ENCODE measurements around the gene MRPS7. TPM values are rescaled to one million over a fixed set of nuclear protein-coding genes. Genes with fewer than 3 reads are reported as not detected.

The MRPS7 gene
- total RNA-seq: 100 to 1,000 TPM in 1 of 8 experiments, 10 to 100 TPM in 7; 48.2 to 108 (median 78.7) TPM

GRCh38 chr17:75261336-75262111 is at the start of gene MRPS7, which contains the start of gene GGA3:
Gene MRPS7, plus strand, starts transcription at chr17:75261879. Its CDS starts 22 bp downstream, at chr17:75261901.
Gene GGA3, minus strand, starts transcription at chr17:75261606. Its CDS starts 19 bp downstream, at chr17:75261587.
- Histone ChIP-seq H3K27ac (peak within 1 kb of the TSS; percentile 100), H3K4me1 (replicated peaks in 1 of 2) (peaks cover 11 to 12% of the 10 kb centered on the region in 2 donors), H3K4me3 (peak within 1 kb of the TSS; percentile 80 to 97 (median 91))
- ATAC-seq (replicated peaks in 6 of 8): peak; percentile 88 to 98 (median 97)
- in situ Hi-C loops (cut with MboI; ENCODE audit: low pct_unique_long_range_greater_than_20kb in 2 of 9, low sequenced_read_pairs in 9 of 9, unreplicated experiment in 9 of 9): no loop called here
- 0 to 7% (median 0%) methylated on average over 2 to 10 of the region's 69 CpGs; no CpG with 5 or more reads in 3 of the 10 experiments for WGBS, 10 experiments

GRCh38 chr17:75218131-75218530 is 43.5 kb upstream of the MRPS7 start:
- no peak overlapping the region for H3K4me3 ChIP-seq
- no peaks in the 10 kb centered on the region for H3K4me1 ChIP-seq (replicated peaks in 1 of 2)
- no peak overlapping the region for H3K27ac ChIP-seq
- in situ Hi-C loops (cut with MboI; ENCODE audit: low pct_unique_long_range_greater_than_20kb in 2 of 9, low sequenced_read_pairs in 9 of 9, unreplicated experiment in 9 of 9): no loop called here
- 48 to 100% (median 87%) methylated on average over 1 to 6 of the region's 6 CpGs; no CpG with 5 or more reads in 1 of the 10 experiments for WGBS, 10 experiments
- ATAC-seq (replicated peaks in 6 of 8): no peak

- 100% methylated on average over 1 to 2 of the region's 3 CpGs; no CpG with 5 or more reads in 8 of the 10 experiments for WGBS, 10 experiments
- in situ Hi-C loops (cut with MboI; ENCODE audit: low pct_unique_long_range_greater_than_20kb in 2 of 9, low sequenced_read_pairs in 9 of 9, unreplicated experiment in 9 of 9): no loop called here
- Histone ChIP-seq H3K4me3 (no peak overlapping the region), H3K4me1 (replicated peaks in 1 of 2) (no peaks in the 10 kb centered on the region), H3K27ac (no peak overlapping the region)
- no peak for ATAC-seq (replicated peaks in 6 of 8)
Measured at GRCh38 chr17:75219815-75220214, 41.9 kb upstream of the MRPS7 start.

GRCh38 chr17:75225016-75225415 is 36.7 kb upstream of the MRPS7 start:
- peak in 2 of 8 experiments; percentile 51 to 83 for ATAC-seq (replicated peaks in 6 of 8)
- no peaks in the 10 kb centered on the region for H3K4me1 ChIP-seq (replicated peaks in 1 of 2)
- H3K4me3 ChIP-seq: no peak overlapping the region
- in situ Hi-C loops (cut with MboI; ENCODE audit: low pct_unique_long_range_greater_than_20kb in 2 of 9, low sequenced_read_pairs in 9 of 9, unreplicated experiment in 9 of 9): no loop called here
- 27 to 100% (median 77%) methylated on average over 2 to 7 of the region's 14 CpGs; no CpG with 5 or more reads in 2 of the 10 experiments for WGBS, 10 experiments
- no peak overlapping the region for H3K27ac ChIP-seq

- in situ Hi-C loops (cut with MboI; ENCODE audit: low pct_unique_long_range_greater_than_20kb in 2 of 9, low sequenced_read_pairs in 9 of 9, unreplicated experiment in 9 of 9): no loop called here
- WGBS, 10 experiments: 67 to 100% (median 93%) methylated on average over 1 to 4 of the region's 5 CpGs; no CpG with 5 or more reads in 4 of the 10 experiments
- Histone ChIP-seq H3K4me1 (replicated peaks in 1 of 2) (no peaks in the 10 kb centered on the region), H3K27ac (no peak overlapping the region), H3K4me3 (no peak overlapping the region)
- no peak for ATAC-seq (replicated peaks in 6 of 8)
Measured at GRCh38 chr17:75227729-75228128, 34.0 kb upstream of the MRPS7 start.

GRCh38 chr17:75228305-75228704 is 33.4 kb upstream of the MRPS7 start:
- no peaks in the 10 kb centered on the region for H3K4me1 ChIP-seq (replicated peaks in 1 of 2)
- H3K4me3 ChIP-seq: no peak overlapping the region
- ATAC-seq (replicated peaks in 6 of 8): no peak
- in situ Hi-C loops (cut with MboI; ENCODE audit: low pct_unique_long_range_greater_than_20kb in 2 of 9, low sequenced_read_pairs in 9 of 9, unreplicated experiment in 9 of 9): no loop called here
- no peak overlapping the region for H3K27ac ChIP-seq
- WGBS, 10 experiments: 0 to 100% (median 88%) methylated on average over 1 to 2 of the region's 2 CpGs; no CpG with 5 or more reads in 1 of the 10 experiments

GRCh38 chr17:75228847-75229246 is 32.8 kb upstream of the MRPS7 start:
- no peak for ATAC-seq (replicated peaks in 6 of 8)
- in situ Hi-C loops (cut with MboI; ENCODE audit: low pct_unique_long_range_greater_than_20kb in 2 of 9, low sequenced_read_pairs in 9 of 9, unreplicated experiment in 9 of 9): no loop called here
- 87 to 100% (median 91%) methylated on average over 1 to 4 of the region's 4 CpGs; no CpG with 5 or more reads in 5 of the 10 experiments for whole genome bisulfite sequencing, 10 experiments
- no peaks in the 10 kb centered on the region for H3K4me1 ChIP-seq (replicated peaks in 1 of 2)
- H3K4me3 ChIP-seq: no peak overlapping the region
- no peak overlapping the region for H3K27ac ChIP-seq

- in situ Hi-C loops (cut with MboI; ENCODE audit: low pct_unique_long_range_greater_than_20kb in 2 of 9, low sequenced_read_pairs in 9 of 9, unreplicated experiment in 9 of 9): no loop called here
- Histone ChIP-seq H3K4me1 (replicated peaks in 1 of 2) (no peaks in the 10 kb centered on the region), H3K27ac (no peak overlapping the region), H3K4me3 (no peak overlapping the region)
- no peak for ATAC-seq (replicated peaks in 6 of 8)
- WGBS, 10 experiments: 80 to 100% (median 93%) methylated on average over 1 to 3 of the region's 8 CpGs; no CpG with 5 or more reads in 7 of the 10 experiments
Measured at GRCh38 chr17:75231071-75231470, 30.6 kb upstream of the MRPS7 start.

GRCh38 chr17:75231741-75232464 is 29.8 kb upstream of the MRPS7 start:
- 73 to 100% (median 100%) methylated on average over 1 to 3 of the region's 18 CpGs; no CpG with 5 or more reads in 3 of the 10 experiments for WGBS, 10 experiments
- no peak overlapping the region for H3K27ac ChIP-seq
- H3K4me1 ChIP-seq (replicated peaks in 1 of 2): no peaks in the 10 kb centered on the region
- H3K4me3 ChIP-seq: no peak overlapping the region
- ATAC-seq (replicated peaks in 6 of 8): no peak
- in situ Hi-C loops (cut with MboI; ENCODE audit: low pct_unique_long_range_greater_than_20kb in 2 of 9, low sequenced_read_pairs in 9 of 9, unreplicated experiment in 9 of 9): no loop called here

- no peak overlapping the region for H3K27ac ChIP-seq
- in situ Hi-C loops (cut with MboI; ENCODE audit: low pct_unique_long_range_greater_than_20kb in 2 of 9, low sequenced_read_pairs in 9 of 9, unreplicated experiment in 9 of 9): no loop called here
Measured at GRCh38 chr17:75232786-75233185, 28.9 kb upstream of the MRPS7 start.

GRCh38 chr17:75237100-75238014 is 24.3 kb upstream of the MRPS7 start:
- Histone ChIP-seq H3K4me1 (replicated peaks in 1 of 2) (no peaks in the 10 kb centered on the region), H3K4me3 (no peak overlapping the region), H3K27ac (no peak overlapping the region)
- in situ Hi-C loops (cut with MboI; ENCODE audit: low pct_unique_long_range_greater_than_20kb in 2 of 9, low sequenced_read_pairs in 9 of 9, unreplicated experiment in 9 of 9): no loop called here
- 88 to 100% (median 93%) methylated on average over 1 to 4 of the region's 12 CpGs; no CpG with 5 or more reads in 4 of the 10 experiments for WGBS, 10 experiments
- no peak for ATAC-seq (replicated peaks in 6 of 8)

More at GRCh38 chr17:75232786-75233185, 28.9 kb upstream of the MRPS7 start:
- ATAC-seq (replicated peaks in 6 of 8): no peak
- no peaks in the 10 kb centered on the region for H3K4me1 ChIP-seq (replicated peaks in 1 of 2)
- WGBS, 10 experiments: 85 to 100% (median 96%) methylated on average over 1 to 11 of the region's 13 CpGs; no CpG with 5 or more reads in 5 of the 10 experiments
- H3K4me3 ChIP-seq: no peak overlapping the region

- no peak overlapping the region for H3K27ac ChIP-seq
Measured at GRCh38 chr17:75238020-75238580, 23.6 kb upstream of the MRPS7 start.

More at GRCh38 chr17:75238020-75238580, 23.6 kb upstream of the MRPS7 start:
- no peak for ATAC-seq (replicated peaks in 6 of 8)
- in situ Hi-C loops (cut with MboI; ENCODE audit: low pct_unique_long_range_greater_than_20kb in 2 of 9, low sequenced_read_pairs in 9 of 9, unreplicated experiment in 9 of 9): no loop called here
- WGBS, 10 experiments: 72 to 100% (median 91%) methylated on average over 2 to 4 of the region's 11 CpGs; no CpG with 5 or more reads in 7 of the 10 experiments
- Histone ChIP-seq H3K4me1 (replicated peaks in 1 of 2) (no peaks in the 10 kb centered on the region), H3K4me3 (no peak overlapping the region)
